ENCODE measurements around the gene AQP3. TPM values are rescaled to one million over a fixed set of nuclear protein-coding genes. Genes with fewer than 3 reads are reported as not detected.
A peak's percentile ranks its signal among the peaks of the same experiment; 100 is the strongest.

AQP3 gene
- total and polyA plus RNA-seq, 2 of the 13 experiments (the other 11 are each of a cell fraction or from before 2014, with no cell fraction given), result 1.4 to 5.5 TPM

DNA sequence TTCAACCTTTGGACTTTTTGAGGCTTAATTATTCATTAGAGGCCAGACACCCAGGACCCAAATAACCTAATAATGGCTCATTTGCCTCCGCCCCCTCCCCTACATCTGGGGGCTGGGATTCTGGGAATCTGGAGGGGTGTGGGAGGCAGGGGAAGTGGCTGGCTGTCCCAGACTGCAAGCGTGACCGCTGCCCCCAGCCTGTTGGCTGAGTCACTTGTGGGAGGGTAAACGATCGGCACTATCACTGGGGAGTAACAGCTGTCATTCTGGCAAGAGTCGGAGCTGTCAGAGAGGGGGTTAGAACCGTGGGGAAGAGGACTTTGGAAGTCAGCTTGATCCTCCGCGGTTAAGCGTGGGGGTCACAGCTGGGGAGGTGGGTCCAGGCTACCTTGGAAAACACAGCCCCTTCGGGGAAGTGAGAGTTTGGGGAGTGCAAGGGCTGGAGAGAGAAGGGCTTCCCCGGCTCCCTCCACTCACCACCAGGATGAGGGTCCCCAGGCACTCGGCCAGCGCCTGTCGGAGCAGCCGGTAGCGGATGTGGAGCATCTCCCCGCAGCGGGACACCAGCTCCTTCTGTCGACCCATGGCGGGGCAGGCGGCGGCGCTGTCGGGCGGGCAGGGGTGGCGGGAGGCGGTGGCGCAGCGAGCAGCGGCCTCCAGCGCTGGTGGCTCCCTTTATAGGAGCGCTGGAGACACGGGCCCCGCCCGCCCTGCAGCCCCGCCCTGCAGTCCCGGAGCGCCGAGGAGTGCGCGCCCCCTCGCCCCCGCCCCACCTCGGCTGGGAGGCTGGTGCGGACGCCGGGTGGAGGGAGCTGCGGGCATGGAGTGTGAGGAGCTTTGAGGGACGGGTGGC, at the start of gene AQP3 (continued):
- TF ChIP-seq NFIC (IDR thresholded peaks at IDR 0.05; ENCODE audit: low read length) (no peak), PHF20 (CRISPR knock-in tag; IDR thresholded peaks at IDR 0.05) (no peak), ZNF576 (CRISPR knock-in tag; IDR thresholded peaks at IDR 0.05) (no peak), NR2C2 (CRISPR knock-in tag; IDR thresholded peaks at IDR 0.05; ENCODE audit: borderline replicate concordance) (no peak), GABPB1 (CRISPR knock-in tag; IDR thresholded peaks at IDR 0.05) (no peak; the same call in 1 of the 2 replicates), ZNF607 (CRISPR knock-in tag; IDR thresholded peaks at IDR 0.05; ENCODE audit: borderline replicate concordance) (no peak), NCOR1 (IDR thresholded peaks at IDR 0.05; ENCODE audit: borderline replicate concordance, low read length) (no peak), HES4 (CRISPR knock-in tag; IDR thresholded peaks at IDR 0.05; ENCODE audit: borderline replicate concordance) (no peak), ZNF564 (CRISPR knock-in tag; IDR thresholded peaks at IDR 0.05) (no peak), ZNF589 (CRISPR knock-in tag; conservative IDR thresholded peaks at IDR 0.05) (no peak), ATF5 (CRISPR knock-in tag; IDR thresholded peaks at IDR 0.05; ENCODE audit: low read depth) (no peak), KLF9 (CRISPR knock-in tag; IDR thresholded peaks at IDR 0.05; ENCODE audit: low read depth) (no peak), STAG1 (CRISPR knock-in tag; IDR thresholded peaks at IDR 0.05) (peak; percentile 19; the same call in 1 of the 2 replicates), ATF7-NPFF (CRISPR knock-in tag; IDR thresholded peaks at IDR 0.05; ENCODE audit: low read depth) (peak; percentile 16; the same call in 1 of the 2 replicates), ZBTB38 (CRISPR knock-in tag; IDR thresholded peaks at IDR 0.05) (no peak), ZNF891 (CRISPR knock-in tag; IDR thresholded peaks at IDR 0.05) (no peak), CBX1 (IDR thresholded peaks at IDR 0.05; ENCODE audit: low read depth) (no peak)
- TF ChIP-seq, protein P1, sequence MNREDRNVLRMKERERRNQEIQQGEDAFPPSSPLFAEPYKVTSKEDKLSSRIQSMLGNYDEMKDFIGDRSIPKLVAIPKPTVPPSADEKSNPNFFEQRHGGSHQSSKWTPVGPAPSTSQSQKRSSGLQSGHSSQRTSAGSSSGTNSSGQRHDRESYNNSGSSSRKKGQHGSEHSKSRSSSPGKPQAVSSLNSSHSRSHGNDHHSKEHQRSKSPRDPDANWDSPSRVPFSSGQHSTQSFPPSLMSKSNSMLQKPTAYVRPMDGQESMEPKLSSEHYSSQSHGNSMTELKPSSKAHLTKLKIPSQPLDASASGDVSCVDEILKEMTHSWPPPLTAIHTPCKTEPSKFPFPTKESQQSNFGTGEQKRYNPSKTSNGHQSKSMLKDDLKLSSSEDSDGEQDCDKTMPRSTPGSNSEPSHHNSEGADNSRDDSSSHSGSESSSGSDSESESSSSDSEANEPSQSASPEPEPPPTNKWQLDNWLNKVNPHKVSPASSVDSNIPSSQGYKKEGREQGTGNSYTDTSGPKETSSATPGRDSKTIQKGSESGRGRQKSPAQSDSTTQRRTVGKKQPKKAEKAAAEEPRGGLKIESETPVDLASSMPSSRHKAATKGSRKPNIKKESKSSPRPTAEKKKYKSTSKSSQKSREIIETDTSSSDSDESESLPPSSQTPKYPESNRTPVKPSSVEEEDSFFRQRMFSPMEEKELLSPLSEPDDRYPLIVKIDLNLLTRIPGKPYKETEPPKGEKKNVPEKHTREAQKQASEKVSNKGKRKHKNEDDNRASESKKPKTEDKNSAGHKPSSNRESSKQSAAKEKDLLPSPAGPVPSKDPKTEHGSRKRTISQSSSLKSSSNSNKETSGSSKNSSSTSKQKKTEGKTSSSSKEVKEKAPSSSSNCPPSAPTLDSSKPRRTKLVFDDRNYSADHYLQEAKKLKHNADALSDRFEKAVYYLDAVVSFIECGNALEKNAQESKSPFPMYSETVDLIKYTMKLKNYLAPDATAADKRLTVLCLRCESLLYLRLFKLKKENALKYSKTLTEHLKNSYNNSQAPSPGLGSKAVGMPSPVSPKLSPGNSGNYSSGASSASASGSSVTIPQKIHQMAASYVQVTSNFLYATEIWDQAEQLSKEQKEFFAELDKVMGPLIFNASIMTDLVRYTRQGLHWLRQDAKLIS (CRISPR knock-in tag; IDR thresholded peaks at IDR 0.05), result no peak

Measured in HepG2 (cell line).